Measurements from ENCODE around the gene DENND10.

- TF ChIP-seq CTCF (IDR thresholded peaks at IDR 0.05; ENCODE audit: insufficient read depth, low read length, poor library complexity, severe bottlenecking): no peak
- TF ChIP-seq EZH2phosphoT487 (conservative IDR thresholded peaks at IDR 0.05; ENCODE audit: low read length): no peak
Measured at GRCh38 chr10:119131512-119132240, 27.8 kb downstream of the DENND10 start.
